WTC11 (cell line): ENCODE measurements around the gene ITGB3. TPM values are rescaled to one million over a fixed set of nuclear protein-coding genes. Genes with fewer than 3 reads are reported as not detected.

Experiments
- ATAC-seq: fragments of 200-7000 bp; cut with Tn5 transposase; 2 replicates; pipeline ENCODE4 v1.10.0; 2021; ENCODE audit warnings: mild to moderate bottlenecking, moderate library complexity
- CTCF ChIA-PET: fragments of 300-600 bp; sonication (Branson Sonifier 250); formaldehyde crosslinking; loops from one replicate; lab custom pipeline; 2021; ENCODE audit warnings: antibody characterized with exemption; lab: Charles Lee
- POLR2A ChIA-PET: fragments of 350-600 bp; sonication (Branson Sonifier 250); formaldehyde crosslinking; loops from one replicate; lab custom pipeline; 2021; ENCODE audit warnings: antibody characterized with exemption; lab: Charles Lee
- DNase-seq: peaks from one replicate; pipeline ENCODE4 v3.0.0; 2021; ENCODE audit warnings: low spot score
- H3K27ac Mint-ChIP-seq: 2 replicates; pipeline ENCODE4 v1.8.0; 2021; ENCODE audit warnings: mixed read lengths
- H3K27me3 Mint-ChIP-seq: 2 replicates; pipeline ENCODE4 v1.8.0; 2021; ENCODE audit warnings: low read depth, mild to moderate bottlenecking, moderate library complexity, mixed read lengths
- H3K36me3 Mint-ChIP-seq: 2 replicates; pipeline ENCODE4 v1.8.0; 2021; ENCODE audit warnings: mixed read lengths
- H3K4me1 Mint-ChIP-seq: 2 replicates; pipeline ENCODE4 v1.8.0; 2022; ENCODE audit warnings: mixed read lengths
- H3K4me3 Mint-ChIP-seq: 2 replicates; pipeline ENCODE4 v1.8.0; 2021; ENCODE audit warnings: mild to moderate bottlenecking, moderate library complexity, mixed read lengths
- H3K9me3 Mint-ChIP-seq: 2 replicates; pipeline ENCODE4 v1.8.0; 2021; ENCODE audit warnings: mixed read lengths
- AR ChIP-seq: fragments of 250-450 bp; sonication (Bioruptor Pico); IDR thresholded peaks from 2 replicates; pipeline ENCODE4 v1.9.0; 2021; ENCODE audit warnings: mild to moderate bottlenecking
- ATF1 ChIP-seq: sonication (generic); formaldehyde crosslinking; IDR thresholded peaks from 2 replicates; pipeline ENCODE4 v1.8.1; 2023; ENCODE audit warnings: mild to moderate bottlenecking, moderate library complexity, missing genetic modification reagents
- CBFB ChIP-seq: sonication (generic); formaldehyde crosslinking; IDR thresholded peaks from 2 replicates; pipeline ENCODE4 v1.8.1; 2022; ENCODE audit warnings: mild to moderate bottlenecking, low read depth, missing genetic modification reagents
- CREM ChIP-seq: sonication (generic); formaldehyde crosslinking; IDR thresholded peaks from 2 replicates; pipeline ENCODE4 v1.8.1; 2022; ENCODE audit warnings: mild to moderate bottlenecking, missing genetic modification reagents, moderate library complexity
- CTCF ChIP-seq: fragments of 200-600 bp; IDR thresholded peaks from 2 replicates; pipeline ENCODE4 v1.8.0; 2022; ENCODE audit warnings: antibody characterized with exemption
- HMGXB4 ChIP-seq: sonication (generic); formaldehyde crosslinking; IDR thresholded peaks from 2 replicates; pipeline ENCODE4 v1.8.1; 2023; ENCODE audit warnings: mild to moderate bottlenecking, moderate library complexity, missing genetic modification reagents
- IRF2 ChIP-seq: sonication (generic); formaldehyde crosslinking; IDR thresholded peaks from 2 replicates; pipeline ENCODE4 v1.8.0; 2022; ENCODE audit warnings: low read depth, missing genetic modification reagents, borderline replicate concordance
- MAX ChIP-seq: sonication (generic); formaldehyde crosslinking; IDR thresholded peaks from 2 replicates; pipeline ENCODE4 v1.8.0; 2022; ENCODE audit warnings: mild to moderate bottlenecking, missing genetic modification reagents
- NFATC4 ChIP-seq: fragments of 250-450 bp; sonication (Bioruptor Pico); IDR thresholded peaks from 2 replicates; pipeline ENCODE4 v1.9.0; 2021; ENCODE audit warnings: mild to moderate bottlenecking
- OVOL2 ChIP-seq: fragments of 250-450 bp; sonication (Bioruptor Pico); IDR thresholded peaks from 2 replicates; pipeline ENCODE4 v1.9.0; 2021; ENCODE audit warnings: mild to moderate bottlenecking, borderline replicate concordance
- PRRX2 ChIP-seq: fragments of 250-450 bp; sonication (Bioruptor Pico); IDR thresholded peaks from 2 replicates; pipeline ENCODE4 v1.8.0; 2021; ENCODE audit warnings: mild to moderate bottlenecking
- TEAD4 ChIP-seq: sonication (generic); formaldehyde crosslinking; IDR thresholded peaks from 2 replicates; pipeline ENCODE4 v1.8.0; 2022; ENCODE audit warnings: mild to moderate bottlenecking, missing genetic modification reagents
- TP53 ChIP-seq: sonication (generic); formaldehyde crosslinking; IDR thresholded peaks from 2 replicates; pipeline ENCODE4 v1.8.1; 2023; ENCODE audit warnings: mild to moderate bottlenecking, missing genetic modification reagents
- ZBTB43 ChIP-seq: sonication (generic); formaldehyde crosslinking; IDR thresholded peaks from 2 replicates; pipeline ENCODE4 v1.8.1; 2023; ENCODE audit warnings: mild to moderate bottlenecking, missing genetic modification reagents
- ZMAT4 ChIP-seq: fragments of 250-450 bp; sonication (Bioruptor Pico); IDR thresholded peaks from 2 replicates; pipeline ENCODE4 v1.9.0; 2021; ENCODE audit warnings: mild to moderate bottlenecking
- ZNF121 ChIP-seq: sonication (generic); formaldehyde crosslinking; IDR thresholded peaks from 2 replicates; pipeline ENCODE4 v1.8.0; 2023; ENCODE audit warnings: missing genetic modification reagents
- ZNF396 ChIP-seq: fragments of 250-450 bp; sonication (Bioruptor Pico); IDR thresholded peaks from 2 replicates; pipeline ENCODE4 v1.8.0; 2021; ENCODE audit warnings: mild to moderate bottlenecking, moderate library complexity, borderline replicate concordance
- ZNF416 ChIP-seq: fragments of 250-450 bp; sonication (Bioruptor Pico); IDR thresholded peaks from 2 replicates; pipeline ENCODE4 v1.9.0; 2021; ENCODE audit warnings: mild to moderate bottlenecking, inconsistent platforms
- ZNF512 ChIP-seq: sonication (generic); formaldehyde crosslinking; IDR thresholded peaks from 2 replicates; pipeline ENCODE4 v1.8.1; 2022; ENCODE audit warnings: missing genetic modification reagents, borderline replicate concordance
- ZNF532 ChIP-seq: fragments of 250-450 bp; sonication (Bioruptor Pico); IDR thresholded peaks from 2 replicates; pipeline ENCODE4 v1.9.0; 2021; ENCODE audit warnings: mild to moderate bottlenecking, borderline replicate concordance
- total RNA-seq: library from RNA; stranded (reverse); gene quantifications from 3 replicates; pipeline ENCODE4 v1.2.3, GENCODE V29; 2021

The ITGB3 gene
- total RNA-seq, 1 experiment from 2014 or later, result 0.04 TPM

- Mint-ChIP-seq H3K9me3 (peaks cover 15% of the 10 kb centered on the region), H3K27me3 (peaks cover 37% of the 10 kb centered on the region), H3K36me3 (peaks cover 11% of the 10 kb centered on the region), H3K4me3 (peak overlapping the region; percentile 84), H3K4me1 (peaks cover 18% of the 10 kb centered on the region), H3K27ac (peak overlapping the region; percentile 56)
- DNase-seq, result peak; percentile 61
- ChIA-PET CTCF (interaction anchor here (0.6 to 1.5 kb wide), 7 partner anchors 9 to 381 kb away, joined by 3 to 6 read pairs (median 4); partner anchors contain the start of gene CDC27), POLR2A (no interaction called here)
- TF ChIP-seq HMGXB4 (CRISPR knock-in tag), result no peak
- no peak for TF ChIP-seq AR (CRISPR knock-in tag)
- TF ChIP-seq ZNF396 (CRISPR knock-in tag), result no peak
- TF ChIP-seq NFATC4 (CRISPR knock-in tag), result no peak
- TF ChIP-seq CREM, result no peak
- TF ChIP-seq ZNF121 (CRISPR knock-in tag), result no peak
- ATAC-seq, result peak; percentile 41
These were observed 70.8 kb downstream of the ITGB3 start for GRCh38 chr17:47324224-47325020.

- ATAC-seq (no peak), DNase-seq (no peak)
- H3K36me3 Mint-ChIP-seq, result peaks cover 11% of the 10 kb centered on the region
- H3K27ac Mint-ChIP-seq, result no peak overlapping the region
- peaks cover 18% of the 10 kb centered on the region for H3K4me1 Mint-ChIP-seq
- H3K27me3 Mint-ChIP-seq, result peaks cover 37% of the 10 kb centered on the region
- peak overlapping the region; percentile 84 for H3K4me3 Mint-ChIP-seq
- ChIA-PET POLR2A (no interaction called here), CTCF (interaction anchor here (1.4 kb wide), 1 partner anchor 10 kb away, joined by 3 read pairs; no protein-coding TSS in a partner anchor)
- TF ChIP-seq ATF1 (CRISPR knock-in tag) (no peak), CTCF (no peak), PRRX2 (no peak), IRF2 (CRISPR knock-in tag) (no peak), TP53 (CRISPR knock-in tag) (no peak), NFATC4 (CRISPR knock-in tag) (no peak), ZNF512 (no peak), ZNF416 (CRISPR knock-in tag) (no peak), TEAD4 (CRISPR knock-in tag) (no peak), ZBTB43 (CRISPR knock-in tag) (no peak), ZNF532 (CRISPR knock-in tag) (no peak), OVOL2 (CRISPR knock-in tag) (no peak), CBFB (CRISPR knock-in tag) (no peak), ZMAT4 (no peak), MAX (CRISPR knock-in tag) (no peak)
- H3K9me3 Mint-ChIP-seq, result peaks cover 13% of the 10 kb centered on the region
These were observed 71.5 kb downstream of the ITGB3 start for GRCh38 chr17:47325176-47325575.
